Ishikawa (cell line): ENCODE measurements around the gene LRBA.

ENCODE experiments used
- CEBPB ChIP-seq: IDR thresholded peaks from 2 replicates; pipeline ENCODE4 v1.6.1; 2012
- CREB1 ChIP-seq: IDR thresholded peaks from 2 replicates; pipeline ENCODE4 v1.6.1; 2012; ENCODE audit warnings: low read depth
- EGR1 ChIP-seq: IDR thresholded peaks from 2 replicates; pipeline ENCODE4 v1.6.1; 2012
- EP300 ChIP-seq: IDR thresholded peaks from 2 replicates; pipeline ENCODE4 v1.6.1; 2012; ENCODE audit warnings: borderline replicate concordance
- FOXM1 ChIP-seq: IDR thresholded peaks from 2 replicates; pipeline ENCODE4 v1.6.1; 2012; ENCODE audit warnings: low read depth, borderline replicate concordance
- NFIC ChIP-seq: IDR thresholded peaks from 2 replicates; pipeline ENCODE4 v1.6.1; 2012
- RAD21 ChIP-seq: IDR thresholded peaks from 2 replicates; pipeline ENCODE4 v1.6.1; 2012; ENCODE audit warnings: low read depth
- TAF1 ChIP-seq: IDR thresholded peaks from 2 replicates; pipeline ENCODE4 v1.6.1; 2012; ENCODE audit warnings: low read depth, mild to moderate bottlenecking
- TCF12 ChIP-seq: IDR thresholded peaks from 2 replicates; pipeline ENCODE4 v1.6.1; 2012; ENCODE audit warnings: low read depth
- TEAD4 ChIP-seq: IDR thresholded peaks from 2 replicates; pipeline ENCODE4 v1.6.1; 2012
- YY1 ChIP-seq: IDR thresholded peaks from 2 replicates; pipeline ENCODE4 v1.6.1; 2012; ENCODE audit warnings: low read depth
- ZBTB7A ChIP-seq: IDR thresholded peaks from 2 replicates; pipeline ENCODE4 v1.6.1; 2012; ENCODE audit warnings: low read depth
- TF ChIP-seq, protein P1 (sequence below): IDR thresholded peaks from 2 replicates; pipeline ENCODE4 v1.6.1; 2012
- TF ChIP-seq, protein P2 (sequence below): IDR thresholded peaks from 2 replicates; pipeline ENCODE4 v1.6.1; 2012
- TF ChIP-seq, protein P3 (sequence below): IDR thresholded peaks from 2 replicates; pipeline ENCODE4 v1.6.1; 2012; ENCODE audit warnings: low read depth, mild to moderate bottlenecking

The LRBA gene

DNA sequence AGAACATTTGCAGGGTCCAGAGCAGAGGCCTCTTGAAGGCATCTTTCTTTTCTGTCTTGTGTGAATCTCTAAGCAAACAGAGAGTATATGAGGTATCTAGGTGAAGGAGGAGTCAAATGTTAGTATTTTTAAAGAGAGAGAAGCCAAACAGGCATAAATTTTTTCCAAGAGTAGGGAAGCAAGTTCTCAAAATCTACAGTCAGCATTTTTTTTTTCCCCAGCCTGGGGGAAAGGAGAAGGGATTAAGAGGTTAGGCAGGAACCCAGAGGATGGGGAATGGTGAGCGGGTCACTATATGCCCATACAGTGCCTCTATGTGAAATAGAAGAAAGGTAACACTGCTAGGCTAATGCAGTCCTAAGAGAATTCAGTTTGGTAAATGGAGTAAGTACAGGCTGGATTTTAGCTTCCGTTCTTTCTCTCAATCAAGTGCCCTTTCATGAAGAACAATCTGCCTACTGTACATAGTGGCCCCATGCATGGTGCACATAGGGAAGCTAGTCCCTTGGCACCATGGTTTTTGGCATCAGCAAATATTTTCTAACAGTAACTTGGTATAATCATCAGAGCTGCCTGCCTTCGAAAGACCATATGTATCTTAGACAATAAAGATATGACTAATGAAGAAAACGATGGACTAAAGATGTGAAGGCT, 596.2 kb downstream of the LRBA start:
- TF ChIP-seq TAF1 (no peak), RAD21 (no peak), YY1 (no peak), NFIC (no peak), TEAD4 (no peak)
- TF ChIP-seq, protein P1, sequence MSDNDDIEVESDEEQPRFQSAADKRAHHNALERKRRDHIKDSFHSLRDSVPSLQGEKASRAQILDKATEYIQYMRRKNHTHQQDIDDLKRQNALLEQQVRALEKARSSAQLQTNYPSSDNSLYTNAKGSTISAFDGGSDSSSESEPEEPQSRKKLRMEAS, result no peak

DNA sequence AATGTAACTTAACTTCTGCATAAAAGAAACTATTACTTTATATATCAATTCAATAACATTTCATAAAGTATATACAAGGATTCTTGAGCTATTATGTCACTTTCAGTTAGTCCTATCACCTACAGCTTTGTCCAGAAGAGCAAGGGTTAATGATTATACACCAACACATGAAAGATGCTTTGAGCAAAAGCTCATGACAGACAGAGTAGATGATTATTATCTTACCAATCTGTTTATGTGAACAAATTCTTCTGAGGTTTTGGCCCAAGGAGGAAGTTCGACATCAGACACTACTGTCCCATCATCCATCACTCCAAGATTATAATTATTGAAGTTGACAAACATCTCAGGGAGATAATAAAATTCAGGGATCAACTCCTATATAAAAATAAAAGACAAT, 599.9 kb downstream of the LRBA start:
- TF ChIP-seq, protein P1, result no peak
- TF ChIP-seq NFIC, result no peak
- TF ChIP-seq RAD21, result no peak
- no peak for TF ChIP-seq TCF12
- no peak for TF ChIP-seq CEBPB
- TF ChIP-seq FOXM1, result no peak
- TF ChIP-seq, protein P2, sequence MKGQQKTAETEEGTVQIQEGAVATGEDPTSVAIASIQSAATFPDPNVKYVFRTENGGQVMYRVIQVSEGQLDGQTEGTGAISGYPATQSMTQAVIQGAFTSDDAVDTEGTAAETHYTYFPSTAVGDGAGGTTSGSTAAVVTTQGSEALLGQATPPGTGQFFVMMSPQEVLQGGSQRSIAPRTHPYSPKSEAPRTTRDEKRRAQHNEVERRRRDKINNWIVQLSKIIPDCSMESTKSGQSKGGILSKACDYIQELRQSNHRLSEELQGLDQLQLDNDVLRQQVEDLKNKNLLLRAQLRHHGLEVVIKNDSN, result no peak
- no peak for TF ChIP-seq TAF1

DNA sequence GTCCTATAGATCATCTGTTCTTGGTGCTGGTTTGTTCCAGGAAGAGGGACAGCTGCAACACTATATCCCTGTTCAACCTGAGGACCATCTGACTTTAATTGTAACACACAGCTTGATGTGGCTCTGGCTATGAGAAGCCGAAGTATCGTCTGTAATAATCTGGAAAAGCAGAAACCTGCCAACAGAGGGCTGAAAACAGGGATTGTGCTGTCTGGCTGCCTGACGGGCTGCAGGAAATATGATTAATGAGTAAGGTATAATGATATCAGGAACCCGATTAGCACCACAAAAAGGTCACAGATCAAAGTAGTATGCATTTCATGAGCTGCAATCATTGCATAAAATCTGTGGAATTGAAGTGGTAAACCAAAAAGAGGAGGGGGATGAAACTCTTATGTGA, 603.6 kb downstream of the LRBA start:
- TF ChIP-seq RAD21, result no peak

DNA sequence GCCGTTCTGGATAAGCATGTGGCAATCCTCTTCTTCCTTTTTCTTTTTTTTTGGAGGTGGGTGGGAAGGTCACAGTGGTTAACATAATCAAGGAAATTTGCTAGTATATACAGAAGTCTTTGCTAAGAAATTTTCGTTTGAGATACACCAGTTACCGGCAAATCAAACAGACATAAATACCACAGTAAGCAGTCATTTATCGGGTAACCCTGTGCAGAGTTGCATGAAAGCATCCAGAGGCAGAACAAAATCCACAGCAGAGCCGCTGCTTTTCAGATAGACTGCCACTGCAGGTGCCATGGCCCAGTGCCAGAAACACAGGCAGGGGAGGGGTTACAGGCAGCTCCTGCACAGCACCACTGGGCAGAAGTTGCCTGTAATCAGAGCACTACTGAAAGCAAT, 612.2 kb downstream of the LRBA start:
- TF ChIP-seq NFIC, result peak; percentile 95
- 0 out of 2 replicates have a peak, but pooled peaks have one; percentile 34 for TF ChIP-seq TCF12
- TF ChIP-seq, protein P1, result no peak
- TF ChIP-seq RAD21, result no peak; the same call in 1 of the 2 replicates

DNA sequence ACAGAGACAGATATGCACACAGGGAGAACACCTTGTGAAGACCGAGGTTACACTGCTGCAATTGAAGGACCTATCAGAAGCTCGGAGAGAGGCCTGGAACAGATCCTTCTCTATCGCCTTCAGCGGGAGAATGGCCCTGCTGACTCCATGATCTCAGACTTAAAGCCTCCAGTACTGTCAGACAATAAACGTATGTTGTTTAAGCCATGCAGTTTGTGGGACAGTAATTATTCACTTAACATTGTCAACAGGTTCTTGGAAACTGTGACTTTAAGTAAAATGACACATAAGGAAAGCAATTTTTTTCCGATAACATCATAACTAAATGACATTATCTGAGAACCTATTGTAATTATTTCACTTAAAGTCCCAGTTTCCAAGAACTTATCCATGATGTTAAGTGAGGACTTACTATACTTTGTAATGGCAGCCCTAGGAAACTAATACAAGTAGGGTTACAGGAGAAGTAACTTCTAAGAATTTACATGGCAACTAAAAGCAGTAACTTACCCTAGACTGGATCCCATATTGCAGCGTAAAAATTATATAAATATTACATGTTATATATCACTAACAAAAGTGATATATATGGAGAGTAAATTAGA, 613.9 kb downstream of the LRBA start:
- no peak for TF ChIP-seq TAF1
- no peak for TF ChIP-seq TEAD4
- no peak for TF ChIP-seq EP300
- no peak for TF ChIP-seq CREB1
- TF ChIP-seq, protein P2, result no peak
- no peak for TF ChIP-seq FOXM1
- no peak for TF ChIP-seq CEBPB
- TF ChIP-seq TCF12, result no peak
- TF ChIP-seq ZBTB7A, result no peak
- no peak for TF ChIP-seq NFIC
- TF ChIP-seq YY1, result no peak
- no peak for TF ChIP-seq EGR1
- TF ChIP-seq RAD21, result no peak
- TF ChIP-seq, protein P3, sequence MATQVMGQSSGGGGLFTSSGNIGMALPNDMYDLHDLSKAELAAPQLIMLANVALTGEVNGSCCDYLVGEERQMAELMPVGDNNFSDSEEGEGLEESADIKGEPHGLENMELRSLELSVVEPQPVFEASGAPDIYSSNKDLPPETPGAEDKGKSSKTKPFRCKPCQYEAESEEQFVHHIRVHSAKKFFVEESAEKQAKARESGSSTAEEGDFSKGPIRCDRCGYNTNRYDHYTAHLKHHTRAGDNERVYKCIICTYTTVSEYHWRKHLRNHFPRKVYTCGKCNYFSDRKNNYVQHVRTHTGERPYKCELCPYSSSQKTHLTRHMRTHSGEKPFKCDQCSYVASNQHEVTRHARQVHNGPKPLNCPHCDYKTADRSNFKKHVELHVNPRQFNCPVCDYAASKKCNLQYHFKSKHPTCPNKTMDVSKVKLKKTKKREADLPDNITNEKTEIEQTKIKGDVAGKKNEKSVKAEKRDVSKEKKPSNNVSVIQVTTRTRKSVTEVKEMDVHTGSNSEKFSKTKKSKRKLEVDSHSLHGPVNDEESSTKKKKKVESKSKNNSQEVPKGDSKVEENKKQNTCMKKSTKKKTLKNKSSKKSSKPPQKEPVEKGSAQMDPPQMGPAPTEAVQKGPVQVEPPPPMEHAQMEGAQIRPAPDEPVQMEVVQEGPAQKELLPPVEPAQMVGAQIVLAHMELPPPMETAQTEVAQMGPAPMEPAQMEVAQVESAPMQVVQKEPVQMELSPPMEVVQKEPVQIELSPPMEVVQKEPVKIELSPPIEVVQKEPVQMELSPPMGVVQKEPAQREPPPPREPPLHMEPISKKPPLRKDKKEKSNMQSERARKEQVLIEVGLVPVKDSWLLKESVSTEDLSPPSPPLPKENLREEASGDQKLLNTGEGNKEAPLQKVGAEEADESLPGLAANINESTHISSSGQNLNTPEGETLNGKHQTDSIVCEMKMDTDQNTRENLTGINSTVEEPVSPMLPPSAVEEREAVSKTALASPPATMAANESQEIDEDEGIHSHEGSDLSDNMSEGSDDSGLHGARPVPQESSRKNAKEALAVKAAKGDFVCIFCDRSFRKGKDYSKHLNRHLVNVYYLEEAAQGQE, result no peak

DNA sequence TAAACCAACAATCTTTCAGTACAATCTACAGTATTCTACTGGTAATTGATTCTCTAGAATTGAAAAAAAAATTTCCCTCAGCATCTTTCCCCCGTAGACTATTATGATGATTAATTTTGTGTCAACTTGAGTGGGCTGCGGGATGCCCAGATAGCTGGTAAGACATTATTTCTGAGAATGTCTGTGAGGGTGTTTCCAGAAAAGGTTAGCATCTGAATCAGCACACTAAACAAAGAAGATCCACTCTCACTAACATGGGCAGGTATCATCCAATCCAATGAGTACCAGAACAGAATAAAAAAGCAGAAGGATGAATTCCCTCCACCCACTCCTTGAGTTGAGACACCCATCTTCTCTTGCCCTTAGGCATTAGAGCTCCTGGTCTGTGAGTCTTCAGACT, 619.2 kb downstream of the LRBA start:
- TF ChIP-seq CEBPB, result no peak
- TF ChIP-seq TAF1, result no peak
- TF ChIP-seq ZBTB7A, result no peak
- TF ChIP-seq YY1, result no peak
- TF ChIP-seq EGR1, result no peak
- no peak for TF ChIP-seq NFIC
- TF ChIP-seq, protein P2, result no peak

DNA sequence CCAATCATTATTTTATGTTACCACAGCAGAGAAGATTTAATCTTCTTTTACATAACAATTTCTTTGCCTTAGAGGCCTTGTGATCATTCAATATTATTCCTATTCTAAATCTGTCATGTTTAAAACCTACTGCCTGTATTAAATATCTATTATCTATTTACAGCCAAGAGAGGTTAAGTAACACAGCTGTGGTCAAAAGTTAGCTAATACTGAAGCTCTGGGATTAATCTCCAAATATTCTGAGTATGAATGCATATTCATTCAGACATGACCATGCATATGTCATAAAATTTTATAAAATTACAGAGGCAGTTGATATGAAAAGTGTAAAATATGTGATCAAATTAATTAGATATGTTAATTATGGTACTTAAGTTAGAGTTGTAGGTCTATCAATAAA, 621.0 kb downstream of the LRBA start:
- TF ChIP-seq CREB1 (no peak), TEAD4 (no peak), YY1 (no peak), ZBTB7A (no peak), TCF12 (no peak), EGR1 (no peak), NFIC (no peak), EP300 (no peak), RAD21 (no peak), FOXM1 (no peak), TAF1 (no peak), CEBPB (no peak)
- TF ChIP-seq, protein P1, result no peak
- TF ChIP-seq, protein P3, result no peak
- TF ChIP-seq, protein P2, result no peak
